NB4 (cell line): ENCODE measurements around the gene DENND5B.

Experiments used
- CTCF ChIP-seq: IDR thresholded peaks from one replicate; pipeline ENCODE4 v1.5.1; 2012; ENCODE audit warnings: low read depth, low read length
- MAX ChIP-seq: IDR thresholded peaks from 2 replicates; pipeline ENCODE4 v1.6.1; 2011; ENCODE audit warnings: low read depth, low read length
- MYC ChIP-seq: IDR thresholded peaks from 2 replicates; pipeline ENCODE4 v1.6.1; 2011; ENCODE audit warnings: low read depth, low read length
- POLR2A ChIP-seq: IDR thresholded peaks from 2 replicates; pipeline ENCODE4 v1.6.1; 2011; ENCODE audit warnings: mild to moderate bottlenecking; ENCODE audit not compliant: insufficient read length; ENCODE audit errors: extremely low read depth

GRCh38 chr12:31590642-31591379, at the start of gene DENND5B:
- no peak for TF ChIP-seq CTCF
- TF ChIP-seq POLR2A, result peak; percentile 36
- TF ChIP-seq MAX, result 0 out of 2 replicates have a peak, but pooled peaks have one; percentile 25
- no peak for TF ChIP-seq MYC
